ENCODE data around the gene CLIC4. TPM values are rescaled to one million over a fixed set of nuclear protein-coding genes. Genes with fewer than 3 reads are reported as not detected.
"Not testable (repeated sequence)": the region's sequence is repeated elsewhere in the genome, so short reads cannot be mapped to it uniquely, and the experiment has no call there.

The CLIC4 gene
- total and polyA plus RNA-seq, 2 donors = 284 to 505 TPM

DNA sequence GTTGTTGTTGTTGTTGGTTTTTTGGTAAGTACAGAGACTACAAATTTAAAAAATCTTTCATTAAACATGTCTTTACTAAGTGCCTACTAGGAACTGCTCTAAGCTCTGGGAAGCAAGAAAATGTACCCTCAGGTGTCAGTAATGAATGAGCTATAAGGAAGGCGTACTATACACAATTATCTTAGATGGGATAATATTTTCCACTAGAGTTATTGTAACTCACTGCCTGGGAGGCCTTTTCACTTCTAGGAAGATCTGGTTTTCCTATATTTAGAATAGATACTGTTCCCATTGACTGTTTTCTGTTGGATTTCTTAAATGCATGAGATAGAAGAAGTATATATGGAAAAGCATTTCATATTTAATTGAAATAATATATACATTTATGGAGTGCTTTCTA is 19.6 kb downstream of the CLIC4 start:
- H3K4me3 ChIP-seq (ENCODE audit: low read depth, low read length) = no peak overlapping the region
- WGBS = 58% methylated on average over 1 of the region's 1 CpG
- no peaks in the 10 kb centered on the region for H3K4me1 ChIP-seq (ENCODE audit: insufficient read depth)
- no peak for DNase-seq (ENCODE audit: extremely low spot score)
- no peaks in the 10 kb centered on the region for H3K36me3 ChIP-seq (ENCODE audit: insufficient read depth)
- no peak overlapping the region for H3K27ac ChIP-seq (ENCODE audit: low read depth)

DNA sequence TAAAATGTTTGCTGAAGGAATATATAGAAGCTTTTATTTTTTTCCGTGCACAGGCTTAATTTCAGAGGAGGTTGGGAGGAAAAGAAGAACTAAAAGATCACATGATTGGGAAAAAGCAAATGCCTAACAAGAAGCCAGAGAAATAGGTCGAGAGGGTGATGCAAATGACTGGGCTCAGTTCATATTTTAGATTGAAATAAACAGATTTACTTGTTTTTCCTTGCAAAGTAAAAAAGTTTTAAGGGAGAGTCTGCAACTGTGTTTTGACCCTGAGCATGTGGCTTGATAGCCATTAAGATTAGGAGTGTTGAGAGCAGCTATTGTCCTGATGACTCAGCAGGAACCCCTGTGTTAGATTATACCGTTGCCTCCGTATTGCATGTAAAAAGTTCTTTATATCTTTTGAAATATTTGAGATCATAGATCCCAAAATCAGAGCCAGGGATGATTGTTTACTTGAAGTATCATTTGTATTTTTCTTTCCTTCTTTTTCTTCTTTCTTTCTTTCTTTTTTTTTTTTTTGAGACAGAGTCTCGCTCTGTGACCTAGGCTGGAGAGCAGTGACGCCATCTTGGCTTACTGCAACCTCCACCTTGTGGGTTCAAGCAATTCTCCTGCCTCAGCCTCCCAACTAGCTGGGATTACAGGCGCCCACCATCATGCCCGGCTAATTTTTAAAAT is 20.2 kb downstream of the CLIC4 start:
- H3K27ac ChIP-seq (ENCODE audit: low read depth) = no peak overlapping the region
- no peak for DNase-seq (ENCODE audit: extremely low spot score)
- no peaks in the 10 kb centered on the region for H3K36me3 ChIP-seq (ENCODE audit: insufficient read depth)
- no peaks in the 10 kb centered on the region for H3K4me1 ChIP-seq (ENCODE audit: insufficient read depth)
- H3K4me3 ChIP-seq (ENCODE audit: low read depth, low read length) = no peak overlapping the region
- WGBS = 54% methylated on average over 8 of the region's 8 CpGs

DNA sequence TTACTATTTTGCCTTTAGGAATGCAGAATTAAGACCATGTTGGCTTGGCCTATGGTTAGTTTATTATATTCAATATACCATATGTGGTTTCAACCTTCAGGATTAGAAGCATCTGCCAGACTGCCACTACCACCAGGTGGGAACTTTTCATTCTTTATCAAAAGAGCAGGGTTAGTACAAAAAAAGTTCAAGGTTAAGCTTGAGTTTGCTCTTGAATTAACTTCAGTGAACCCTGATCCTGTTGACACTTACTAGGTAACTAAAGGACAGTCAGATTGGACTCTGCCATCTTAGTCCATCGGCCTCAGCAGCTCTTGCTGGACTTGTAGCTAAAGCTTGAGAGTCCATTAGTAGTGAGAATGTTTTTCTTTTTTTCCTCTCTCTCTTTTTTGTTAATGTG is 22.1 kb downstream of the CLIC4 start:
- Histone ChIP-seq H3K27ac (ENCODE audit: low read depth) (no peak overlapping the region), H3K4me1 (ENCODE audit: insufficient read depth) (no peaks in the 10 kb centered on the region), H3K4me3 (ENCODE audit: low read depth, low read length) (no peak overlapping the region), H3K36me3 (ENCODE audit: insufficient read depth) (no peaks in the 10 kb centered on the region)
- WGBS = 83% methylated on average over 1 of the region's 1 CpG
- DNase-seq (ENCODE audit: extremely low spot score) = no peak

DNA sequence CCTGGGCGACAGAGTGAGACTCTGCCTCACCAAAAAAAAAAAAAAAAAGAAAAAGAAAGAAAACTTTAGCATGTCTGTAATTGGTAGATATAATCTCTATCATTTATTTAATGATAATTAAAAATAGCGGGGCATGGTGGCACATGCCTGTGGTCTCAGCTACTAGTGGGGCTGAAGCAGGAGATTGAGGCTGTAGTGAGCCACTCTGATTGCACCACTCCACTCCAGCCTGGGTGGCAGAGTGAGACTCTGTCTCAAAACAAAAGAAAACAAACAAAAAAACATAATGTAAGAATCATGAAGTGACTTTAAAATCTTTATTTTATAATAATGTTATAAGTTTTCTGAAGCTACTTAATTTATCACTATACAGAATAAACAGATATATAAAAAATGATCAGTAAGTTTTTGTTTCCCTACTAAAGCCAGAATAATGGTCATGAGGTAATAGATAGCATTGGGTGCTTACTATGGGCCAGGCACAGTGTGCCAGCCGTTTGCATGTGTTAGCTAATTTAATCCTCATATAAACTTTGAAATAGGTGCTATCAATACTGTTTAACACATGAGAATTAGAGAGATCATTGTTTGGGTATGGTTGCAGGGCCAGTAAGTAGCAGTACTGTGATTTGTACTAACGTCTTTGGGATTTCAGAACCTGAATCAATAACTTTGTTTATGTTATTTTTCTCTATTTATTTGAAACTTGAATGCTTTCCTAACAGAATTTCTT is 23.8 kb downstream of the CLIC4 start:
- DNase-seq (ENCODE audit: extremely low spot score) = no peak
- H3K4me1 ChIP-seq (ENCODE audit: insufficient read depth) = no peaks in the 10 kb centered on the region
- H3K36me3 ChIP-seq (ENCODE audit: insufficient read depth) = no peaks in the 10 kb centered on the region
- no peak overlapping the region for H3K4me3 ChIP-seq (ENCODE audit: low read depth, low read length)
- 48% methylated on average over 4 of the region's 4 CpGs for WGBS
- no peak overlapping the region for H3K27ac ChIP-seq (ENCODE audit: low read depth)

DNA sequence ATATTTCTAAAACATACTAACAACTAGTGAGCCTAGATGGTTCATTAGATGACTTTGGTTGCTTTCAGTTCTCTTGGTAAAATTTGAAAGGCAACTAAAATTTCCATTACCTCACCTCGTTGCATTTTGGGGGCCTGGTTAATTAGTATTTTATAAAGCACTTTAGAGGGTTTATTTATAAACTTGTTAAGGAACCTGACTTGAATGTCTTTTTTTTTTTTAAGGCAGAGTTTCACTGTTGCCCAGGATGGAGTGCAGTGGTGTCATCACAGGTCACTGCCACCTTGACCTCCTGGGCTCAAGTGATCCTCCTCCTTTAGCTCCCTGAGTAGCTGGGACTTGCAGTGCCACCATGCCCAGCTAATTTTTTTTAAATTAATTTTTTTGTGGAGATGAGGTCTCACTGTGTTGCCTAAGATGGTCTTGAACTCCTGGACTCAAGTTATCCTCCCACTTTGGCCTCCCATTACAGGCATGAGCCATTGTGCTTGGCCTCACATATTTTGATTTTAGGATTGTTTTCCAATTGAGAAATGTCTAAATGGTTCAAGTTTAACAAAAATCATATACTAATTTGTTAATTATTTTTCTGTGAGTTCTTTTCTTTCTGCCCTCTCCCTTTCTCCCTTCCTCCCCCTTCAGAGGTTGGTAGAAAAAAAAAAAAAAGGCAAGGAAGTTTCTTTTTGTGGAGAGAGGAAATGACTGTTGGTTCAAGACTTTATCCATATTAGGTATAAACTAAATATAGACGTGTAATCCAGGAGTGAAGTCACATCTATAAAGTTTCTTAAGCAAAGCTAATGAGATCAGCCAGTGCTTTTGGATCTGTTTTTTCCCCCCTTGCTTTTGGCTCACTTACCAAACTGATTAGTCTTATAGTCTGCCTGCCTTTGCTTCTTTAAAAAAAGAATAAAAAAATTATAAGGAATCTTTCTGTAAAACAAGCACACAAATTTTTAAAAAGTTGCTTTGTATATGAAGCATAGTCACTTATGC is 24.7 kb downstream of the CLIC4 start:
- no peaks in the 10 kb centered on the region for H3K4me1 ChIP-seq (ENCODE audit: insufficient read depth)
- H3K4me3 ChIP-seq (ENCODE audit: low read depth, low read length) = no peak overlapping the region
- H3K27ac ChIP-seq (ENCODE audit: low read depth) = peak overlapping the region; percentile 78
- no peaks in the 10 kb centered on the region for H3K36me3 ChIP-seq (ENCODE audit: insufficient read depth)
- DNase-seq (ENCODE audit: extremely low spot score) = peak; percentile 36
- 10% methylated on average over 2 of the region's 2 CpGs for WGBS

DNA sequence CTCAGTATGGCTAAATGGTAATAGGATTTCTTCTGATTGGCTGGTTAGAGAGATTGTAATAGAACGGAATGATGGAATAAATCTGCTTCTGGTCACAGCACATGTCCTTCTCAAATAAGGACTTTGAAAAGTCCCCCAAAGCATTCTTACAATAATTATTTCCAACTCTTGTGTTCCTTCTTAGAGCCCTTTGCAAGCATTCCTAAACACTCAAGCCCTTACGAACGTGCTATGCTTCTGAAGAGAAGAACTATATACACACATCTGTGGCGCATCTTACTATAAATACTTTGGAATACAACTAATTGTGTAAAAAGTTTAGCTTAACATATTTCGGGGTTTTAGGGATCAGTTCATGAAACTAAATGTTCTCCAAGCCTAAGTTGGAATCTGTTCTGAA is 25.6 kb downstream of the CLIC4 start:
- H3K27ac ChIP-seq (ENCODE audit: low read depth) = peak overlapping the region; percentile 80
- 23% methylated on average over 5 of the region's 5 CpGs for WGBS
- H3K36me3 ChIP-seq (ENCODE audit: insufficient read depth) = no peaks in the 10 kb centered on the region
- DNase-seq (ENCODE audit: extremely low spot score) = no peak
- no peak overlapping the region for H3K4me3 ChIP-seq (ENCODE audit: low read depth, low read length)
- no peaks in the 10 kb centered on the region for H3K4me1 ChIP-seq (ENCODE audit: insufficient read depth)

DNA sequence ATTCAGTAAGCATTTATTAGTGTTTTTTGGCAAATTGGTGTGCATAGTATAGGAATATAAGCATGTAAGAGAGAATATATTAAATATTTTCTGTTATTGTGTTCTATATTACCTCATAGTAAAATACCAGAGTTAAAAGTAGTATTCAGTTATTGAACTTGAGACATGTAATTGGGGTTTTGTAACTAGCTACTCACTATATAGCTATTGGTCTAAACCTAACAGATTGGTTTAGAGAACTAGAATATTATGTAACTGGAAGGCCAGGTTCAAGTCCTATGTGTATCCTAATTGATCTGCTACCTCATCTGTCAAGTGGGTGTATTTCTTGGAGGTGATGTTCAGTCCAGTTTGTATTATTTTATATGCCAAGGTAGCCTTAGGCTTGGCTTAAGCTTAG is 26.3 kb downstream of the CLIC4 start:
- DNase-seq (ENCODE audit: extremely low spot score) = no peak
- H3K36me3 ChIP-seq (ENCODE audit: insufficient read depth) = no peaks in the 10 kb centered on the region
- no peak overlapping the region for H3K4me3 ChIP-seq (ENCODE audit: low read depth, low read length)
- peak overlapping the region; percentile 64 for H3K27ac ChIP-seq (ENCODE audit: low read depth)
- H3K4me1 ChIP-seq (ENCODE audit: insufficient read depth) = no peaks in the 10 kb centered on the region

DNA sequence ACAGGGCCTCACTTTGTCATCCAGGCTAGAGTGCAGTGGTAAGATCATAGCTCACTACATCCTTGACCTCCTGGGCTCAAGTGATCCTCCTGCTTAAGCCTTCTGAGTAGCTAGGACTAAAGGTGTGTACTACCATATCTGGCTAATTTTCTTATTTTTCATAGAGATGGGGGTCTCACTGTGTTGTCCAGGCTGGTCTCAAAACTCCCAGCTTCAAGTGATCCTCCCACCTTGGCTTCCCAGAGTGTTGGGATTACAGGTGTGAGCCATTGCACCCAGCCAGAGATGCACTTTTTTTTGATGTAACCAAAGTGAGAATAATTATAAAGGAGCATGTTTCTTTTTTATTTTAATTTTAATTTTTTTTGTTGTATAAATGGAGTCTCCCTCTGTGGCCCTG is 28.4 kb downstream of the CLIC4 start:
- Histone ChIP-seq H3K27ac (ENCODE audit: low read depth) (peak overlapping the region; percentile 23), H3K4me3 (ENCODE audit: low read depth, low read length) (no peak overlapping the region), H3K4me1 (ENCODE audit: insufficient read depth) (no peaks in the 10 kb centered on the region), H3K36me3 (ENCODE audit: insufficient read depth) (no peaks in the 10 kb centered on the region)
- DNase-seq (ENCODE audit: extremely low spot score) = no peak

DNA sequence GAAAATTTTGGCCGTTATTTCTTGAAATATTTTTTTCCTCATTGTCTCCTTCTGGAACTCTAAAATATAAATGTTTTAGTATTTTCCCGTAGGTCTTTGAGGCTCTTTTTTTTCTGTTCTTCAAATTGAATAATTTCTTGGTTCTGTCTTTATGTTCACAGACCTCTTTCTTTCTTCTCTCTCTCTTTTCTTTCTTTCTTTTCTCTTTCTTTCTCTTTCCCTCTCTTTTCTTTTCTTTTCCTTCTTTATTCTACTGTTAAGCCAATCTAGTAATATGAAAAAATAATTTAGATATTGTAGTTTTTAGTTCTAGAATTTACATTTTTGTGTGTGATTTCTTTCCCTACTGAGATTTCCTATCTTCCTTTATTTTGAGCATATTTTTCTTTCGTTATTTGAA is 30.1 kb downstream of the CLIC4 start:
- no peaks in the 10 kb centered on the region for H3K4me1 ChIP-seq (ENCODE audit: insufficient read depth)
- WGBS = 86% methylated on average over 3 of the region's 3 CpGs
- H3K4me3 ChIP-seq (ENCODE audit: low read depth, low read length) = no peak overlapping the region
- no peaks in the 10 kb centered on the region for H3K36me3 ChIP-seq (ENCODE audit: insufficient read depth)
- H3K27ac ChIP-seq (ENCODE audit: low read depth) = no peak overlapping the region
- no peak for DNase-seq (ENCODE audit: extremely low spot score)

DNA sequence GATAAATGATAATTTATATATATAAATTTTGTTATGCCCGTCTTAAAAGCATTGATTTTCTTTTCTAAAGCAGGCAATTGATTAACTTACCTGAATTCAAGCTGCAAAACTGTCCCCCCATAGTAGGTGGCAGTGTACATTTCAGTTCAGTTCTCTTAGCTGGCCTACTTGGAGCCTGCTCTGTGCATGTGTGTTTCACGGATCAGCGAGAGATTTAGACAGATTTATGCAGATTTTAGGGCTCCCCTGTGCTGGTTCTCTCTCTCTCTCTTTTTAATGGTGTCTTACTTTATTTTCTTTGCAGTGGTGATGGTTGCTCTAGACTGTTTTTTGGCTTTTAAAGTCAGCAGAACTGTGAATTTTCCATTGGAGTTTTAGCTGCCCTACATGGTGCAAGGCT is 30.7 kb downstream of the CLIC4 start:
- no peak overlapping the region for H3K4me3 ChIP-seq (ENCODE audit: low read depth, low read length)
- peak overlapping the region; percentile 50 for H3K27ac ChIP-seq (ENCODE audit: low read depth)
- H3K36me3 ChIP-seq (ENCODE audit: insufficient read depth) = no peaks in the 10 kb centered on the region
- DNase-seq (ENCODE audit: extremely low spot score) = no peak
- WGBS = 61% methylated on average over 3 of the region's 3 CpGs
- no peaks in the 10 kb centered on the region for H3K4me1 ChIP-seq (ENCODE audit: insufficient read depth)

DNA sequence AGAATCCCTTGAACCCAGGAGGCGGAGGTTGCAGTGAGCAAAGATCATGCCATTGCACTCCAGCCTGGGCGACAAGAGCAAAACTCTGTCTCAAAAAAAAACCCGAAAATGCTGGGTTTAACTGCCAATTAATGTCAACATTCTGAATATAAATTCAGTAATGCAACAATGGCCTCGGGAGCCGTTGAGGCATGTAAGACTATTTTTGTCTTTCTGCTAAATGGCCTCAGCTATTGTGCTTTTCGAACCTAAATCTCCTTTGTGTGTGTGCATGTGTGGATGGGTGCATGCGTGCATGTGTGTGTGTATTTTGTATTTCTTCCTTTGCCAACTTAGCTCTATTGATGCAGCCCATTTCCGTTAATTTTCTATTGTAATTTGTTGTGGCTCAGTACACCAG is 31.6 kb downstream of the CLIC4 start:
- no peaks in the 10 kb centered on the region for H3K36me3 ChIP-seq (ENCODE audit: insufficient read depth)
- no peaks in the 10 kb centered on the region for H3K4me1 ChIP-seq (ENCODE audit: insufficient read depth)
- no peak overlapping the region for H3K27ac ChIP-seq (ENCODE audit: low read depth)

DNA sequence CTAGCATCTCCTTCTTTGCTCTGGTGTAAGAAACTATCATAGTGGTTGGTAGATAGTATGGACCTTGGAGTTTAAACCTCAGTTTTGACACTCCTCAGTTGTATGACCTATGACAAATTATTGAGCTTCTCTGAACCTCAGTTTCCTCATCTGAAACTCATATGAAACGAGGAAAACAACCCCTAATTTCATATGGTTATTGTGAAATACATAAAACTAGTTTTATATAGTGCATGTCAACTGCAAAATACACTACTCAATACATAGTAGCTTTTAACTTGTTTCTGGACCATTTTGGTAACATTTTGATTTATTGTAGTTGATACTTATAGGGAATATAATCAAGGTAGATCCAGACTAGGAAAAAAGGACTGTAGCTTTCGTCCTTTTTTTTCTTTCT is 32.9 kb downstream of the CLIC4 start:
- H3K4me3 ChIP-seq (ENCODE audit: low read depth, low read length) = no peak overlapping the region
- H3K36me3 ChIP-seq (ENCODE audit: insufficient read depth) = no peaks in the 10 kb centered on the region
- H3K4me1 ChIP-seq (ENCODE audit: insufficient read depth) = no peaks in the 10 kb centered on the region
- DNase-seq (ENCODE audit: extremely low spot score) = no peak
- no peak overlapping the region for H3K27ac ChIP-seq (ENCODE audit: low read depth)
- WGBS = 77% methylated on average over 2 of the region's 2 CpGs

More for the DNA sequence above, 31.6 kb downstream of the CLIC4 start:
- H3K4me3 ChIP-seq (ENCODE audit: low read depth, low read length) = no peak overlapping the region
- WGBS = 83% methylated on average over 8 of the region's 8 CpGs
- no peak for DNase-seq (ENCODE audit: extremely low spot score)

DNA sequence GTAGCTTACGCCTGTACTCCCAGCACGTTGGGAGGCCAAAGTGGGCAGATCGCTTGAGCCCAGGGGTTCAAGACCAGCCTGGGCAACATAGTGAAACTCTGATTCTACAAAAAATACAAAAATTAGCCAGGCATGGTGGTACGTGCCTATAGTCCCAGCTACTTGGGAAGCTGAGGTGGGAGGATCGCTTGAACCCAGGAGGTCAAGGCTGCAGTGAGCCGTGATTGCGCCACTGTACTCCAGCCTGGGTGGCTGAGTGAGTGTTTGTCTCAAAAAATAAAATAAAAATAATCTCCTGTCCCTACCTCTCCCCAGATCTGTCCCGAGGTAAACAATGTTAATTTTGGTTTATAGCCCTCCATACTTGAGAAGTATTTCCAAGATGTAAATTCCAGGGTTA is 34.0 kb downstream of the CLIC4 start:
- H3K27ac ChIP-seq (ENCODE audit: low read depth); H3K36me3 ChIP-seq (ENCODE audit: insufficient read depth); H3K4me3 ChIP-seq (ENCODE audit: low read depth, low read length); H3K4me1 ChIP-seq (ENCODE audit: insufficient read depth); DNase-seq (ENCODE audit: extremely low spot score): not testable (repeated sequence)
- WGBS = 73% methylated on average over 8 of the region's 8 CpGs
